PC-3 (cell line): ENCODE data around the gene ZNF638. TPM values are rescaled to one million over a fixed set of nuclear protein-coding genes. Genes with fewer than 3 reads are reported as not detected.

ENCODE experiments used
- ATAC-seq: fragments of 200-7000 bp; cut with Tn5 transposase; 2 replicates; pipeline ENCODE4 v1.9.1; 2020; ENCODE audit warnings: mild to moderate bottlenecking, moderate library complexity
- BruUV-seq: library from RNA; stranded (reverse); fragments of 400-500 nt; replicated peaks from 2 replicates; lab custom pipeline; 2021; lab: Mats Ljungman, UMichigan
- CTCF ChIA-PET: fragments of 300-600 bp; sonication (Branson Sonifier 250); formaldehyde crosslinking; loops from one replicate; lab custom pipeline; 2022; ENCODE audit warnings: antibody characterized with exemption; lab: Charles Lee
- POLR2A ChIA-PET: fragments of 300-600 bp; sonication (Branson Sonifier 250); formaldehyde crosslinking; loops from one replicate; lab custom pipeline; 2022; ENCODE audit warnings: antibody characterized with exemption; ENCODE audit not compliant: unreplicated experiment; lab: Charles Lee
- DNase-seq: peaks from one replicate; pipeline ENCODE4 v3.0.0-alpha.2; 2015
- H2AFZ ChIP-seq: fragments of 300-600 bp; sonication (generic); 2 replicates; pipeline ENCODE4 v1.6.0; 2016; ENCODE audit warnings: antibody characterized with exemption, low read length
- H3F3A ChIP-seq: fragments of 300-600 bp; sonication (generic); one replicate; pipeline ENCODE4 v1.6.0; 2017; ENCODE audit warnings: antibody characterized with exemption, low read length, control low read depth, mild to moderate bottlenecking; ENCODE audit not compliant: unreplicated experiment
- H3K27ac ChIP-seq: fragments of 300-600 bp; sonication (generic); 2 replicates; pipeline ENCODE4 v1.5.1; 2016; ENCODE audit warnings: mild to moderate bottlenecking, low read length
- H3K27me3 ChIP-seq: fragments of 300-600 bp; sonication (generic); 2 replicates; pipeline ENCODE4 v1.6.1; 2016; ENCODE audit warnings: low read length, mixed read lengths
- H3K36me3 ChIP-seq: fragments of 300-600 bp; sonication (generic); 2 replicates; pipeline ENCODE4 v1.6.1; 2016; ENCODE audit warnings: low read depth, mixed run types, low read length, mixed read lengths
- H3K4me1 ChIP-seq: fragments of 300-600 bp; sonication (generic); 2 replicates; pipeline ENCODE4 v1.5.1; 2016; ENCODE audit warnings: low read length; ENCODE audit not compliant: insufficient read depth
- H3K4me2 ChIP-seq: fragments of 300-600 bp; sonication (generic); 2 replicates; pipeline ENCODE4 v1.6.0; 2016; ENCODE audit warnings: low read length
- H3K4me3 ChIP-seq: fragments of 300-600 bp; sonication (generic); 2 replicates; pipeline ENCODE4 v1.5.1; 2016; ENCODE audit warnings: mild to moderate bottlenecking, low read length, mixed read lengths
- H3K79me2 ChIP-seq: fragments of 300-600 bp; sonication (generic); 2 replicates; pipeline ENCODE4 v1.6.1; 2017; ENCODE audit warnings: low read length, mixed read lengths
- H3K9ac ChIP-seq: fragments of 300-600 bp; sonication (generic); 2 replicates; pipeline ENCODE4 v1.6.0; 2016; ENCODE audit warnings: mild to moderate bottlenecking, low read length
- H3K9me2 ChIP-seq: fragments of 300-600 bp; sonication (generic); replicated peaks from 2 replicates; pipeline ENCODE4 v1.6.1; 2016; ENCODE audit warnings: mixed run types, low read length, mixed read lengths
- H3K9me3 ChIP-seq: fragments of 300-600 bp; sonication (generic); 2 replicates; pipeline ENCODE4 v1.6.1; 2016; ENCODE audit warnings: low read length, mixed read lengths
- H4K20me1 ChIP-seq: fragments of 300-600 bp; sonication (generic); 2 replicates; pipeline ENCODE4 v1.6.1; 2016; ENCODE audit warnings: low read length, mixed read lengths
- CTCF ChIP-seq: fragments of 300-600 bp; sonication (generic); conservative IDR thresholded peaks from 2 replicates; pipeline ENCODE4 v1.5.1; 2017; ENCODE audit warnings: antibody characterized with exemption, low read depth, mild to moderate bottlenecking, low read length
- EZH2 ChIP-seq: fragments of 300-600 bp; sonication (generic); IDR thresholded peaks from one replicate; pipeline ENCODE4 v1.6.1; 2017; ENCODE audit warnings: antibody characterized with exemption, mild to moderate bottlenecking, low read length; ENCODE audit not compliant: unreplicated experiment
- EZH2phosphoT487 ChIP-seq: fragments of 300-600 bp; sonication (generic); IDR thresholded peaks from 2 replicates; pipeline ENCODE4 v1.6.1; 2018; ENCODE audit warnings: mild to moderate bottlenecking, antibody characterized with exemption, low read length, borderline replicate concordance
- intact Hi-C: fragments of 100-400 bp; cut with micrococcal nuclease; formaldehyde crosslinking; loops from 2 replicates; pipeline ENCODE4 v1.9.0; 2023
- total RNA-seq: library from RNA; depleted of rRNA; stranded (reverse); fragments of >200 nt; gene quantifications from 2 replicates; pipeline ENCODE4 v1.2.3, GENCODE V29; 2014

ZNF638 gene
- total RNA-seq, 1 experiment from 2014 or later = 93.2 TPM

GRCh38 chr2:71340176-71340575 is 8.6 kb downstream of the ZNF638 start:
- peaks cover 62% of the 10 kb centered on the region for H4K20me1 ChIP-seq
- no peaks in the 10 kb centered on the region for H3K27me3 ChIP-seq
- H2AFZ ChIP-seq = no peak overlapping the region
- H3K4me1 ChIP-seq = peaks cover 10% of the 10 kb centered on the region; the same call in 1 of the 2 replicates
- peaks cover 4% of the 10 kb centered on the region for H3K36me3 ChIP-seq
- intact Hi-C loops = no loop called here
- ChIA-PET CTCF (no interaction called here), POLR2A (no interaction called here)
- H3K79me2 ChIP-seq = peaks cover 100% of the 10 kb centered on the region
- no peak for DNase-seq
- no peaks in the 10 kb centered on the region for H3K9me3 ChIP-seq
- H3K9ac ChIP-seq = no peak overlapping the region
- H3F3A ChIP-seq = no peaks in the 10 kb centered on the region
- ATAC-seq = no peak; the same call in 1 of the 2 replicates
- TF ChIP-seq EZH2 = no peak
- TF ChIP-seq CTCF = no peak
- H3K27ac ChIP-seq = no peak overlapping the region
- H3K9me2 ChIP-seq = no peaks in the 10 kb centered on the region
- no peak overlapping the region for H3K4me3 ChIP-seq
- BruUV-seq = no TSS peak
- H3K4me2 ChIP-seq = no peak overlapping the region

- no peak overlapping the region for H3K9ac ChIP-seq
- POLR2A ChIA-PET = no interaction called here
- no peak overlapping the region for H3K4me3 ChIP-seq
- no peak overlapping the region for H3K4me2 ChIP-seq
- H3K4me1 ChIP-seq = peaks cover 3% of the 10 kb centered on the region; the same call in 1 of the 2 replicates
- H3K36me3 ChIP-seq = peaks cover 4% of the 10 kb centered on the region
- intact Hi-C loops = no loop called here
- no peak for TF ChIP-seq EZH2phosphoT487
- no peak for TF ChIP-seq CTCF
- no peak for TF ChIP-seq EZH2
- no peaks in the 10 kb centered on the region for H3K27me3 ChIP-seq
- no peak overlapping the region for H3K27ac ChIP-seq
- H3K79me2 ChIP-seq = peaks cover 100% of the 10 kb centered on the region
- H3K9me3 ChIP-seq = no peaks in the 10 kb centered on the region
- no peak overlapping the region for H2AFZ ChIP-seq
- no peaks in the 10 kb centered on the region for H3F3A ChIP-seq
- no peak for DNase-seq
- no TSS peak for BruUV-seq
- ATAC-seq = no peak
- H3K9me2 ChIP-seq = no peaks in the 10 kb centered on the region
- CTCF ChIA-PET = no interaction called here
- peaks cover 72% of the 10 kb centered on the region for H4K20me1 ChIP-seq
Measured at GRCh38 chr2:71341645-71342044, 10.1 kb downstream of the ZNF638 start.

- Histone ChIP-seq H3K9ac (no peak overlapping the region), H3K27ac (no peak overlapping the region), H3K4me3 (no peak overlapping the region), H3K79me2 (peaks cover 100% of the 10 kb centered on the region), H4K20me1 (peaks cover 75% of the 10 kb centered on the region), H3K4me1 (no peaks in the 10 kb centered on the region), H3K36me3 (peaks cover 22% of the 10 kb centered on the region), H3F3A (no peaks in the 10 kb centered on the region), H3K9me3 (no peaks in the 10 kb centered on the region), H2AFZ (no peak overlapping the region), H3K27me3 (no peaks in the 10 kb centered on the region), H3K4me2 (no peak overlapping the region), H3K9me2 (no peaks in the 10 kb centered on the region)
- no peak for DNase-seq
- no TSS peak for BruUV-seq
- TF ChIP-seq EZH2phosphoT487 (no peak), CTCF (no peak), EZH2 (no peak)
- intact Hi-C loops = no loop called here
- ATAC-seq = no peak
- ChIA-PET CTCF (no interaction called here), POLR2A (no interaction called here)
Measured at GRCh38 chr2:71346065-71346464, 14.5 kb downstream of the ZNF638 start.
